GM23248 (cell line): ENCODE data around the gene GALNT2. TPM values are rescaled to one million over a fixed set of nuclear protein-coding genes. Genes with fewer than 3 reads are reported as not detected.

ENCODE experiments used
- DNase-seq: peaks from one replicate; pipeline ENCODE4 v3.0.0-alpha.2; 2015
- H2AFZ ChIP-seq: fragments of 200-600 bp; sonication (generic); 2 replicates; pipeline ENCODE4 v1.6.1; 2016; ENCODE audit warnings: antibody characterized with exemption
- H3F3A ChIP-seq: fragments of 200-600 bp; sonication (generic); 2 replicates; pipeline ENCODE4 v1.6.1; 2016; ENCODE audit warnings: mild to moderate bottlenecking, antibody characterized with exemption, mixed run types; ENCODE audit not compliant: insufficient read depth
- H3K27ac ChIP-seq: fragments of 200-600 bp; sonication (generic); 2 replicates; pipeline ENCODE4 v1.5.1; 2016; ENCODE audit warnings: mild to moderate bottlenecking
- H3K27me3 ChIP-seq: fragments of 200-600 bp; sonication (generic); replicated peaks from 2 replicates; pipeline ENCODE4 v1.6.1; 2016; ENCODE audit warnings: mild to moderate bottlenecking; ENCODE audit not compliant: insufficient read depth
- H3K36me3 ChIP-seq: fragments of 200-600 bp; sonication (generic); 2 replicates; pipeline ENCODE4 v1.6.1; 2016; ENCODE audit warnings: low read depth, mild to moderate bottlenecking
- H3K4me1 ChIP-seq: fragments of 200-600 bp; sonication (generic); 2 replicates; pipeline ENCODE4 v1.6.1; 2016; ENCODE audit warnings: mild to moderate bottlenecking; ENCODE audit not compliant: insufficient read depth
- H3K4me2 ChIP-seq: fragments of 200-600 bp; sonication (generic); one replicate; pipeline ENCODE4 v1.6.1; 2016; ENCODE audit warnings: mild to moderate bottlenecking; ENCODE audit not compliant: unreplicated experiment
- H3K4me3 ChIP-seq: fragments of 200-600 bp; sonication (generic); 2 replicates; pipeline ENCODE4 v1.5.1; 2016; ENCODE audit warnings: mild to moderate bottlenecking
- H3K79me2 ChIP-seq: fragments of 200-600 bp; sonication (generic); 2 replicates; pipeline ENCODE4 v1.6.1; 2016; ENCODE audit warnings: mild to moderate bottlenecking; ENCODE audit not compliant: insufficient read depth
- H3K9ac ChIP-seq: fragments of 200-600 bp; sonication (generic); 2 replicates; pipeline ENCODE4 v1.6.1; 2016; ENCODE audit warnings: mild to moderate bottlenecking
- H3K9me2 ChIP-seq: fragments of 200-600 bp; sonication (generic); 2 replicates; pipeline ENCODE4 v1.6.1; 2016; ENCODE audit warnings: mixed run types, mild to moderate bottlenecking, moderate library complexity; ENCODE audit not compliant: insufficient read depth
- H3K9me3 ChIP-seq: fragments of 200-600 bp; sonication (generic); one replicate; pipeline ENCODE4 v1.6.1; 2017; ENCODE audit warnings: low read depth
- H4K20me1 ChIP-seq: fragments of 200-600 bp; sonication (generic); 2 replicates; pipeline ENCODE4 v1.6.0; 2016; ENCODE audit not compliant: insufficient read depth
- EZH2 ChIP-seq: fragments of 200-600 bp; sonication (generic); IDR thresholded peaks from 2 replicates; pipeline ENCODE4 v1.6.1; 2018; ENCODE audit warnings: antibody characterized with exemption, mild to moderate bottlenecking; ENCODE audit not compliant: insufficient read depth, poor library complexity, severe bottlenecking
- EZH2phosphoT487 ChIP-seq: fragments of 200-600 bp; sonication (generic); IDR thresholded peaks from 2 replicates; pipeline ENCODE4 v1.6.1; 2018; ENCODE audit warnings: antibody characterized with exemption, moderate library complexity, mild to moderate bottlenecking, low read depth; ENCODE audit not compliant: insufficient read depth
- WGBS, 2 experiments: methylation state at CpG; one replicate each; pipeline ENCODE4 v1.1.6; 2015 to 2017; ENCODE audit warnings: low lambda C conversion rate in 2 of 2, low coverage in 1 of 2; ENCODE audit errors: missing lambda C conversion rate in 2 of 2; 5-methylcytosine and 5-hydroxymethylcytosine counted together
- in situ Hi-C: fragments of 300-500 bp; cut with MboI; formaldehyde crosslinking; loops from 2 replicates; pipeline ENCODE4 v1.15.0; 2020
- polyA plus RNA-seq: library from polyadenylated mRNA; unstranded; fragments of >200 nt; fragmentation: Nextera tagmentation; extraction: Ambion mirVana; gene quantifications from 2 replicates; pipeline ENCODE4 v1.2.1, GENCODE V29; 2016
- total RNA-seq: library from RNA; depleted of rRNA; stranded (reverse); fragments of >200 nt; shearing (Covaris generic); gene quantifications from 2 replicates; pipeline ENCODE4 v1.2.3, GENCODE V29; 2014

The GALNT2 gene
- total and polyA plus RNA-seq, 2 experiments from 2014 or later = 111 to 124 TPM

- TF ChIP-seq EZH2phosphoT487 (no peak), EZH2 (no peak)
- no peak for DNase-seq
Observed at GRCh38 chr1:230260831-230261230, 193.8 kb downstream of the GALNT2 start.

DNA sequence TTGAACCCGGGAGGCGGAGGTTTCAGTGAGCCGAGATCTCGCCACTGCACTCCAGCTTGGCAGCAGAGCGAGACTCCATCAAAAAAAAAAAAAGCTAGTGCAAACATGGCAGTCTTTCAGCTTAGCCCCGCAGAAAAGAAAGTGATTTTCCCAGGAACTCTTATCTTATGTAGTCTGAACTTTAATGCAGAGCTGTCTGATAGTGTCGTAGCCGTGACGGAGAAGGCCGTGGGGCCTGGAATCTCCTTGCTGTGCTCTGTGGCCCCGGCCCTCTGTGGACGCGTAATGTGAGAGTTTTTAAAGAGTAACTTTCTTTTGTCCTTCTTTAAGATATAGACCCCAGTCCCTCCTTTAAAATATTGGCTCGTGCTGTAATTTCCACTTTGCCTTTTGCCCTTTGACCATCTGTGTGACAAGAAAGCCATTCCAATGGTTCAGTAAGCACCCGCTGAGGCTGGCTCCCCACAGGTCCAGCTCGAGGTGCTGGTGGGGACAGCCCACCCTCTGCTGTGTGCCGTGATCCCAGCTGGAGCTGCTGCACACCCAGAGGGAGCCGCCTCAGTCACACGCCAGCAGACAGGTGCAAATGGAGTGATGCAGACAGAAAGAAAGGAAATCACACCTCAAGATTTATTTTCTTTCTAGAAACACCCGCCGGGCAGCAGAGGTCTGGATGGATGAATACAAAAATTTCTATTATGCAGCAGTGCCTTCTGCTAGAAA, 195.1 kb downstream of the GALNT2 start:
- Histone ChIP-seq H3K9me3 (no peaks in the 10 kb centered on the region), H3K9me2 (no peaks in the 10 kb centered on the region), H3K27me3 (no peaks in the 10 kb centered on the region), H3K36me3 (peaks cover 17% of the 10 kb centered on the region), H3K4me1 (no peaks in the 10 kb centered on the region), H3K4me2 (no peak overlapping the region), H2AFZ (no peak overlapping the region), H4K20me1 (no peaks in the 10 kb centered on the region), H3K9ac (no peak overlapping the region), H3K4me3 (no peak overlapping the region), H3K27ac (no peak overlapping the region), H3K79me2 (no peaks in the 10 kb centered on the region), H3F3A (no peaks in the 10 kb centered on the region)
- in situ Hi-C loops = no loop called here
- WGBS, 2 experiments = 91 to 92% methylated on average over 21 of the region's 21 CpGs
- TF ChIP-seq EZH2 (no peak), EZH2phosphoT487 (no peak)
- no peak for DNase-seq

More at GRCh38 chr1:230260831-230261230, 193.8 kb downstream of the GALNT2 start:
- H3K9ac ChIP-seq = no peak overlapping the region
- no peak overlapping the region for H2AFZ ChIP-seq
- no peaks in the 10 kb centered on the region for H3K9me3 ChIP-seq
- H3K36me3 ChIP-seq = peaks cover 17% of the 10 kb centered on the region
- 0 to 31% methylated on average over 1 of the region's 1 CpG for WGBS, 2 experiments
- H3K4me2 ChIP-seq = no peak overlapping the region
- H3K4me1 ChIP-seq = no peaks in the 10 kb centered on the region
- no peaks in the 10 kb centered on the region for H4K20me1 ChIP-seq
- H3F3A ChIP-seq = no peaks in the 10 kb centered on the region
- no peaks in the 10 kb centered on the region for H3K9me2 ChIP-seq
- no peak overlapping the region for H3K27ac ChIP-seq
- no peaks in the 10 kb centered on the region for H3K79me2 ChIP-seq
- no peak overlapping the region for H3K4me3 ChIP-seq
- H3K27me3 ChIP-seq = no peaks in the 10 kb centered on the region
- in situ Hi-C loops = no loop called here

DNA sequence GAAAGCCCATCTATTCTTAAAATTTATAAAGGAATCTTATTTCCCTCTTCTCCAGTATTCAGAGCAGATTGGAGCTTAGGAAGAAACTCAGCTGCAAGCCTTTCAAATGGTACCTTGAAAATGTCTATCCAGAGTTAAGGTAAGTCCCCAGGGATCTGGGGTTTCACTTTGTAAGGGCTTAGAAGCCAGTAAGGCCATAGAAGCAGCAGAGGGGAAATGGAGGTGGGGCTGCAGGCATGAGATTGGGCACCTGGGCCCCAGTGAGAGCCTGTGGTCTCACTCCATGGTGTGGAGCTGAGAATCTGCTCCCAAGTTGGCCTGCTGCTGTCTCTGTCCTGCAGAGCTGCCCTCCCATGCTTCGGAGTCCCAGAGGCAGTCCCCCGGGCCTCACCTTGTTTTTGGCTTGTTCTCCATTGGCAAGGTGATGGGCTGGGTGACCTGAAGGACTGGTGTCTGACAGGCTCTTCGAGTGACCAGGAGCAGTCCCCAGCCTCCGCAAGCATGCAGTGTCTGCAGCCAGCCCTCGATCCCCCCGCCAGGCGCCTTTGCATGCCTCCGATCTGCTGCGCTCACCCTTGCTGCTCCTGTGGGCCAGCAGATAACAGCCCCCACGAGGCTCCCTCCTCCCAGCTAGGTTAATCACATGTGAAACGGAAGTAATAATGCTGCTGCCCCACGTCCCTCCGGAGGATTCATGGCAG, 196.0 kb downstream of the GALNT2 start:
- 90 to 91% methylated on average over 10 to 13 of the region's 13 CpGs for WGBS, 2 experiments
- H3K9me3 ChIP-seq = no peaks in the 10 kb centered on the region
- H3K27ac ChIP-seq = no peak overlapping the region
- H3K4me1 ChIP-seq = no peaks in the 10 kb centered on the region
- H3K9me2 ChIP-seq = no peaks in the 10 kb centered on the region
- in situ Hi-C loops = no loop called here
- no peak overlapping the region for H3K4me2 ChIP-seq
- no peak overlapping the region for H3K9ac ChIP-seq
- DNase-seq = no peak
- no peak overlapping the region for H2AFZ ChIP-seq
- H3F3A ChIP-seq = no peaks in the 10 kb centered on the region
- H3K36me3 ChIP-seq = peaks cover 17% of the 10 kb centered on the region
- H3K27me3 ChIP-seq = no peaks in the 10 kb centered on the region
- no peak for TF ChIP-seq EZH2phosphoT487
- no peaks in the 10 kb centered on the region for H4K20me1 ChIP-seq
- no peak overlapping the region for H3K4me3 ChIP-seq
- no peaks in the 10 kb centered on the region for H3K79me2 ChIP-seq

GRCh38 chr1:230263568-230264195, 196.6 kb downstream of the GALNT2 start:
- no peak for DNase-seq
- no peaks in the 10 kb centered on the region for H3K27me3 ChIP-seq
- H3K27ac ChIP-seq = no peak overlapping the region
- H3K79me2 ChIP-seq = no peaks in the 10 kb centered on the region
- TF ChIP-seq EZH2 (no peak), EZH2phosphoT487 (no peak)
- H3K36me3 ChIP-seq = peaks cover 12% of the 10 kb centered on the region
- H3F3A ChIP-seq = no peaks in the 10 kb centered on the region
- H3K4me2 ChIP-seq = no peak overlapping the region
- no peak overlapping the region for H2AFZ ChIP-seq
- no peak overlapping the region for H3K4me3 ChIP-seq
- H3K4me1 ChIP-seq = no peaks in the 10 kb centered on the region
- no peak overlapping the region for H3K9ac ChIP-seq
- in situ Hi-C loops = no loop called here
- no peaks in the 10 kb centered on the region for H3K9me2 ChIP-seq
- H4K20me1 ChIP-seq = no peaks in the 10 kb centered on the region
- WGBS, 2 experiments = 89 to 90% methylated on average over 21 of the region's 21 CpGs
- no peaks in the 10 kb centered on the region for H3K9me3 ChIP-seq
